Measurements from ENCODE around the gene MEX3D.
"Not testable (repeated sequence)": the region's sequence is repeated elsewhere in the genome, so short reads cannot be mapped to it uniquely, and the experiment has no call there.

MEX3D gene

DNA sequence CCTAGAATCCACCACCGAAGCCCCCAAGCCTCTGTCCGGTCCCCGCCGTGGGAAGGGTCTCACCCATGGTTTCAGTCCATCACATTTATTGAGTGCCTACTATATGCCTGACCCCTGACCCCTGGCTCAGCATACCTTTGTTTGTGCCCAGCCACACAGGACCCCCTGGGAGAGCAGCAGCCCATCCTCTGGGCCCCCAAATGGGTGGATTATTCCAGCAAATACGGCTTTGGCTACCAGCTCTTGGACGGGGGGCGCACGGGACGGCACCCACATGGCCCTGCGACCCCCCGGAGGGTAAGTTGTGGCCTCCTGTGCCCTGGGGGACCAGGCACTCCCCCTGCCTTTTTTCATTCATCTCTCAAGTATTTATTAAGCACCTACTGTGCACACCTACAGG, 36.5 kb downstream of the MEX3D start:
- no peaks in the 10 kb centered on the region for H3K9me3 ChIP-seq (ENCODE audit: low read length)
- H3K9ac ChIP-seq (ENCODE audit: low read length) = no peak overlapping the region
- H3K4me1 ChIP-seq (ENCODE audit: insufficient read depth, low read length, severe bottlenecking) = no peaks in the 10 kb centered on the region
- H3K36me3 ChIP-seq (ENCODE audit: insufficient read depth, low read length) = no peaks in the 10 kb centered on the region; the same call in 1 of the 2 replicates
- no peaks in the 10 kb centered on the region for H3K9me2 ChIP-seq (ENCODE audit: low read depth, low read length)
- no peaks in the 10 kb centered on the region for H3K79me2 ChIP-seq (ENCODE audit: insufficient read depth, low read length)
- H3K4me2 ChIP-seq (ENCODE audit: low read length) = no peak overlapping the region
- no peak overlapping the region for H2AFZ ChIP-seq (ENCODE audit: low read length)
- no peaks in the 10 kb centered on the region for H4K20me1 ChIP-seq (ENCODE audit: insufficient read depth, low read length)
- H3K27ac ChIP-seq (ENCODE audit: low read depth, low read length, poor library complexity, severe bottlenecking) = no peak overlapping the region
- TF ChIP-seq, protein P1, sequence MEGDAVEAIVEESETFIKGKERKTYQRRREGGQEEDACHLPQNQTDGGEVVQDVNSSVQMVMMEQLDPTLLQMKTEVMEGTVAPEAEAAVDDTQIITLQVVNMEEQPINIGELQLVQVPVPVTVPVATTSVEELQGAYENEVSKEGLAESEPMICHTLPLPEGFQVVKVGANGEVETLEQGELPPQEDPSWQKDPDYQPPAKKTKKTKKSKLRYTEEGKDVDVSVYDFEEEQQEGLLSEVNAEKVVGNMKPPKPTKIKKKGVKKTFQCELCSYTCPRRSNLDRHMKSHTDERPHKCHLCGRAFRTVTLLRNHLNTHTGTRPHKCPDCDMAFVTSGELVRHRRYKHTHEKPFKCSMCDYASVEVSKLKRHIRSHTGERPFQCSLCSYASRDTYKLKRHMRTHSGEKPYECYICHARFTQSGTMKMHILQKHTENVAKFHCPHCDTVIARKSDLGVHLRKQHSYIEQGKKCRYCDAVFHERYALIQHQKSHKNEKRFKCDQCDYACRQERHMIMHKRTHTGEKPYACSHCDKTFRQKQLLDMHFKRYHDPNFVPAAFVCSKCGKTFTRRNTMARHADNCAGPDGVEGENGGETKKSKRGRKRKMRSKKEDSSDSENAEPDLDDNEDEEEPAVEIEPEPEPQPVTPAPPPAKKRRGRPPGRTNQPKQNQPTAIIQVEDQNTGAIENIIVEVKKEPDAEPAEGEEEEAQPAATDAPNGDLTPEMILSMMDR (IDR thresholded peaks at IDR 0.05; ENCODE audit: low read length) = no peak
- no peak for TF ChIP-seq EZH2 (IDR thresholded peaks at IDR 0.05; ENCODE audit: borderline replicate concordance, low read length)
- H3K4me3 ChIP-seq (ENCODE audit: low read depth, low read length, poor library complexity, severe bottlenecking) = no peak overlapping the region
- no peaks in the 10 kb centered on the region for H3F3A ChIP-seq (ENCODE audit: insufficient read depth, low read length)
- peaks cover 20% of the 10 kb centered on the region for H3K27me3 ChIP-seq (ENCODE audit: insufficient read depth, low read length)

DNA sequence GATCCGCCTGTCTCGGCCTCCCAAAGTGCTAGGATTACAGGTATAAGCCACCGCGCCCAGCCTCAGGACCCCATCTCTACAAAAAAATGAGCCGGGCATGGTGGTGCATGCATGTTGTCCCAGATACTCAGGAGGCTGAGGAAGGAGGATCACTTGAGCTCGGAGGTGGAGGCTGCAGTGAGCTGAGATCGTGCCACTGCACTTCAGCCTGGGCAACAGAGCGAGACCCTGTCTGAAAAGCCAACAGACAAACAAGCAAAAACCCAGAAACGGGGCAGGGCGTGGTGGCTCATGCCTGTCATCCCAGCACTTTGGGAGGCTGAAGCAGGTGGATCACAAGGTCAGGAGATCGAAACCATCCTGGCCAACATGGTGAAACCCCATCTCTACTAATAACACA, 37.3 kb downstream of the MEX3D start:
- not testable (repeated sequence) for H3K27ac ChIP-seq (ENCODE audit: low read depth, low read length, poor library complexity, severe bottlenecking); H3K79me2 ChIP-seq (ENCODE audit: insufficient read depth, low read length); H3K4me2 ChIP-seq (ENCODE audit: low read length); H3K4me3 ChIP-seq (ENCODE audit: low read depth, low read length, poor library complexity, severe bottlenecking); H3K36me3 ChIP-seq (ENCODE audit: insufficient read depth, low read length); H3F3A ChIP-seq (ENCODE audit: insufficient read depth, low read length); H2AFZ ChIP-seq (ENCODE audit: low read length); H3K4me1 ChIP-seq (ENCODE audit: insufficient read depth, low read length, severe bottlenecking); H3K9me2 ChIP-seq (ENCODE audit: low read depth, low read length); H3K9ac ChIP-seq (ENCODE audit: low read length); H3K9me3 ChIP-seq (ENCODE audit: low read length); H4K20me1 ChIP-seq (ENCODE audit: insufficient read depth, low read length)
- peaks cover 20% of the 10 kb centered on the region for H3K27me3 ChIP-seq (ENCODE audit: insufficient read depth, low read length)

DNA sequence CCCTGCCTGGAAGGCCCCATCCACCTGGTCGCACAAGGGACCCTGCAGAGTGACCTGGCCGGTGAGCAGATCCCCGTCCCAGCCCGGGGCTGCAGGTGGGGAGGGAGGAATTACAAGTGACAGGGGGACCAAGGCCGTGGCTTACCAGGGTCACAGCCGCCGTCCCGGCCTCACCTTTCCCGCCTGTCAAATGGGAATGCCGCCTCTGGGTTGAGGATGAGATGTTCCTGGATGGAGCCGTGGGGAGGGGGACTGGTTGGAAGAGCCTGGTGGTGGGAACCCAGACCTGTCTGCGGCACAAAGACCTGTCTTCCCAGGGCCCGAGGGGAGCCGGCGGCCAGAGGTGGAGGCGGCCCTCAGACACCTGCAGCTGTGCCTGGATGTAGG, 38.7 kb downstream of the MEX3D start:
- Histone ChIP-seq H3K9me3 (ENCODE audit: low read length) (no peaks in the 10 kb centered on the region), H3F3A (ENCODE audit: insufficient read depth, low read length) (no peaks in the 10 kb centered on the region), H3K4me1 (ENCODE audit: insufficient read depth, low read length, severe bottlenecking) (no peaks in the 10 kb centered on the region), H3K79me2 (ENCODE audit: insufficient read depth, low read length) (no peaks in the 10 kb centered on the region), H3K4me2 (ENCODE audit: low read length) (no peak overlapping the region), H2AFZ (ENCODE audit: low read length) (no peak overlapping the region), H3K36me3 (ENCODE audit: insufficient read depth, low read length) (no peaks in the 10 kb centered on the region), H3K27ac (ENCODE audit: low read depth, low read length, poor library complexity, severe bottlenecking) (no peak overlapping the region), H3K4me3 (ENCODE audit: low read depth, low read length, poor library complexity, severe bottlenecking) (no peak overlapping the region), H4K20me1 (ENCODE audit: insufficient read depth, low read length) (no peaks in the 10 kb centered on the region), H3K9ac (ENCODE audit: low read length) (no peak overlapping the region), H3K27me3 (ENCODE audit: insufficient read depth, low read length) (peaks cover 11% of the 10 kb centered on the region; the same call in 1 of the 2 replicates), H3K9me2 (ENCODE audit: low read depth, low read length) (no peaks in the 10 kb centered on the region)
- TF ChIP-seq, protein P1 (IDR thresholded peaks at IDR 0.05; ENCODE audit: low read length) = no peak
- no peak for TF ChIP-seq EZH2 (IDR thresholded peaks at IDR 0.05; ENCODE audit: borderline replicate concordance, low read length)

DNA sequence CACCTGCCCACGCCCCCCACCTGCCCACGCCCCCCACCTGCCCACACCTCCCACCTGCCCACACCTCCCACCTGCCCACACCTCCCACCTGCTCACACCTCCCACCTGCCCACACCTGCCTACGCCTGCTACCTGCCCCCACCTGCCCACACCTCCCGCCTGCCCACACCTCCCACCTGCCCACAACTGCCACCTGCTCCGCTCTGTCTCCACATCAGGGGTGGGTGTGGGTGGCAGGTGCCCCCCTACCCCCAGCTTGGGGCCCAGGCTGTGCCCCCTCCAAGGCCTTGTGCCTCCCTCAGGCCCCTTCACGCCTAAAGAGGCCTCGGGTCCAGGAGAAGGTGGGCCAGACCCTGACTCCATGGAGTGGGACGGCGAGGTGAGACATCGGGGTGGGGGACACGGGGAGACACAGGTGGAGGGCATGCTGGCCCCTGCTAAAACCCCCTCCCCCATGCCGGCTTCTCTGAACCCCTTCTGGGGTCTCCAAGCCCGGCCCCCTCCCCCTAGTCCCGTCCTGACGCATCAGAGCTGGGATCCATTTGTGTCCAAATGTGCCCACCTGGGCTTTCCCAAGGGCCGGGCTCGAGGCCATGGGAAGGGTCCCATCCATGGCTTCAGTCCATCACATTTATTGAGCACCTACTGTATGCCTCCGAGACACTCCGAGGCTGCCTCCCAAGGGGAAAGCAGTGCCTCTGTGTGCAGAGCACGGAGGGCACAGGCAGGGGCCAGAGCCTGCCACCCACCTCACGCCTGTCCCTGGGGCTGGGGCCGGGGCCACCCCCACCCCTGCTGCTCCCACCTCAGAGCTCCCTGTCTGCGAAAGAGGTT, 39.3 kb downstream of the MEX3D start:
- TF ChIP-seq EZH2 (IDR thresholded peaks at IDR 0.05; ENCODE audit: borderline replicate concordance, low read length) = no peak
- TF ChIP-seq, protein P1 (IDR thresholded peaks at IDR 0.05; ENCODE audit: low read length) = no peak
- no peak overlapping the region for H2AFZ ChIP-seq (ENCODE audit: low read length)
- no peaks in the 10 kb centered on the region for H4K20me1 ChIP-seq (ENCODE audit: insufficient read depth, low read length)
- H3K9me3 ChIP-seq (ENCODE audit: low read length) = no peaks in the 10 kb centered on the region
- no peaks in the 10 kb centered on the region for H3K4me1 ChIP-seq (ENCODE audit: insufficient read depth, low read length, severe bottlenecking)
- H3F3A ChIP-seq (ENCODE audit: insufficient read depth, low read length) = no peaks in the 10 kb centered on the region
- no peak overlapping the region for H3K4me2 ChIP-seq (ENCODE audit: low read length)
- no peak overlapping the region for H3K9ac ChIP-seq (ENCODE audit: low read length)
- no peak overlapping the region for H3K27ac ChIP-seq (ENCODE audit: low read depth, low read length, poor library complexity, severe bottlenecking)
- no peaks in the 10 kb centered on the region for H3K79me2 ChIP-seq (ENCODE audit: insufficient read depth, low read length)
- no peaks in the 10 kb centered on the region for H3K36me3 ChIP-seq (ENCODE audit: insufficient read depth, low read length)
- peaks cover 11% of the 10 kb centered on the region; the same call in 1 of the 2 replicates for H3K27me3 ChIP-seq (ENCODE audit: insufficient read depth, low read length)
- no peak overlapping the region for H3K4me3 ChIP-seq (ENCODE audit: low read depth, low read length, poor library complexity, severe bottlenecking)
- H3K9me2 ChIP-seq (ENCODE audit: low read depth, low read length) = no peaks in the 10 kb centered on the region

Measured in OCI-LY1 (cell line).